Uterus (tissue), 4 donors: ENCODE data around the gene CTDSP1. TPM values are rescaled to one million over a fixed set of nuclear protein-coding genes. Genes with fewer than 3 reads are reported as not detected.

Experiments
- DNase-seq, 2 donors: peaks; one replicate each; pipeline ENCODE4 v3.0.0-alpha.2; 2019 to 2020
- H3K27ac ChIP-seq, 2 donors: fragments of 200-600 bp; sonication (generic); 1 replicate in 1 of 2; 2 replicates in 1 of 2; pipeline ENCODE4 v1.5.1; 2016 to 2018
- H3K27me3 ChIP-seq, 2 donors: fragments of 200-600 bp; sonication (generic); one replicate each; pipeline ENCODE4 v1.5.1; 2018 to 2019; ENCODE audit warnings: control low read depth in 1 of 2
- H3K36me3 ChIP-seq, 2 donors: fragments of 200-600 bp; sonication (generic); one replicate each; pipeline ENCODE4 v1.5.1; 2019; ENCODE audit warnings: control low read depth in 1 of 2
- H3K4me1 ChIP-seq, 2 donors: fragments of 200-600 bp; sonication (generic); one replicate each; pipeline ENCODE4 v1.5.1; 2018 to 2019; ENCODE audit warnings: control low read depth in 1 of 2
- H3K4me3 ChIP-seq, 2 donors: fragments of 200-600 bp; sonication (generic); 1 replicate in 1 of 2; 2 replicates in 1 of 2; pipeline ENCODE4 v1.5.1; 2018 to 2019; ENCODE audit warnings: mild to moderate bottlenecking in 1 of 2
- H3K9me3 ChIP-seq, 2 donors: fragments of 200-600 bp; sonication (generic); one replicate each; pipeline ENCODE4 v1.5.1; 2019; ENCODE audit warnings: control low read depth in 1 of 2
- CTCF ChIP-seq, 4 experiments: fragments of 200-600 bp in 2 of 4; fragments of 450-650 bp in 2 of 4; sonication (generic) in 2 of 4; IDR thresholded peaks; one replicate each; pipeline ENCODE4 v1.5.1; 2016 to 2019; ENCODE audit warnings: antibody characterized with exemption in 4 of 4, mild to moderate bottlenecking in 2 of 4, moderate library complexity in 1 of 4
- POLR2A ChIP-seq, 2 donors: fragments of 450-650 bp; IDR thresholded peaks; one replicate each; pipeline ENCODE4 v1.6.1; 2016; ENCODE audit warnings: antibody characterized with exemption in 2 of 2, mild to moderate bottlenecking in 1 of 2, moderate library complexity in 1 of 2
- intact Hi-C: fragments of 100-400 bp; cut with DNase I; formaldehyde crosslinking; loops from one replicate; pipeline ENCODE4 v1.15.1; 2023; ENCODE audit warnings: low total_unique reads
- total RNA-seq, 4 donors: library from RNA; depleted of rRNA in 3 of 4; stranded (reverse); fragments of >200 nt in 3 of 4; gene quantifications; one replicate each; pipeline versions ENCODE4 v1.1.0 to v1.2.4, GENCODE V29; 2014 to 2023
- donor health status: DM: yes; HTN: yes; CAD: no.

CTDSP1 gene
- total RNA-seq, 4 donors from 2014 or later: 48.8 to 198 (median 76.8) TPM

- H3K27ac ChIP-seq: no peak overlapping the region
- TF ChIP-seq CTCF (IDR thresholded peaks at IDR 0.05): no peak
- TF ChIP-seq POLR2A (IDR thresholded peaks at IDR 0.05): no peak
- intact Hi-C loops: no loop called here
- no peak overlapping the region for H3K4me3 ChIP-seq
- no peaks in the 10 kb centered on the region for H3K36me3 ChIP-seq
- no peak for DNase-seq
- no peaks in the 10 kb centered on the region for H3K27me3 ChIP-seq
- no peaks in the 10 kb centered on the region for H3K9me3 ChIP-seq
- H3K4me1 ChIP-seq: no peaks in the 10 kb centered on the region
These were observed 35.6 kb downstream of the CTDSP1 start for GRCh38 chr2:218435003-218435982.

- no peak overlapping the region for H3K27ac ChIP-seq
- intact Hi-C loops: no loop called here
- no peak for DNase-seq
- no peaks in the 10 kb centered on the region for H3K27me3 ChIP-seq
- H3K9me3 ChIP-seq: no peaks in the 10 kb centered on the region
- no peak for TF ChIP-seq POLR2A (IDR thresholded peaks at IDR 0.05)
- TF ChIP-seq CTCF (IDR thresholded peaks at IDR 0.05): no peak
- no peak overlapping the region for H3K4me3 ChIP-seq
- no peaks in the 10 kb centered on the region for H3K36me3 ChIP-seq
- no peaks in the 10 kb centered on the region for H3K4me1 ChIP-seq
These were observed 37.3 kb downstream of the CTDSP1 start for GRCh38 chr2:218436992-218437391.

- no peak overlapping the region for H3K4me3 ChIP-seq
- H3K9me3 ChIP-seq: no peaks in the 10 kb centered on the region
- no peaks in the 10 kb centered on the region for H3K27me3 ChIP-seq
- DNase-seq: no peak
- H3K27ac ChIP-seq: no peak overlapping the region
- no peaks in the 10 kb centered on the region for H3K4me1 ChIP-seq
- no peaks in the 10 kb centered on the region for H3K36me3 ChIP-seq
- no peak for TF ChIP-seq POLR2A (IDR thresholded peaks at IDR 0.05)
- no peak for TF ChIP-seq CTCF (IDR thresholded peaks at IDR 0.05)
- intact Hi-C loops: no loop called here
These were observed 38.3 kb downstream of the CTDSP1 start for GRCh38 chr2:218437969-218438368.

DNA sequence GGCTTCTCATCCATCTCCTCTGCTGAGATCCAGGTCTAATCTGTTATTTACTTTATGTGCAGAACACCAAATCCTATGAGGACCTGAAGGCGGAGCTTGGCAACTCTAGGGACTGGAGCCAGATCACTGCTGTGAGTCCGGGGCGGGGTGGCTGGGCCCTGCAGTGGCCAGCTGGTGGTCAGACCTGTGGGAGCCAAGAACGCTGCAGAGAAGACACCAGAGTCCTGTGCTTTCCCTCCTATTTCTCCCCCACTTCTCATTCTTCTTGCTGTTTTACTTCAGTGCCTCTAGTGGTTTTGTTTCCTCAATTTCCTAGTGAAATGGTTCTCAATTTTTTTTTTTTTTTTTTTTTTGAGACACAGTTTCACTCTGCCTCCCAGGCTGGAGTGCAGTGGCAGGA is 38.9 kb downstream of the CTDSP1 start:
- Histone ChIP-seq H3K4me3 (no peak overlapping the region), H3K9me3 (no peaks in the 10 kb centered on the region), H3K27ac (no peak overlapping the region), H3K4me1 (no peaks in the 10 kb centered on the region), H3K27me3 (no peaks in the 10 kb centered on the region), H3K36me3 (no peaks in the 10 kb centered on the region)
- no peak for DNase-seq
- TF ChIP-seq CTCF (IDR thresholded peaks at IDR 0.05) (no peak), POLR2A (IDR thresholded peaks at IDR 0.05) (no peak)
- intact Hi-C loops: no loop called here

GRCh38 chr2:218444692-218445357 is 45.2 kb downstream of the CTDSP1 start:
- Histone ChIP-seq H3K27ac (no peak overlapping the region), H3K36me3 (no peaks in the 10 kb centered on the region), H3K9me3 (no peaks in the 10 kb centered on the region), H3K4me3 (no peak overlapping the region), H3K27me3 (no peaks in the 10 kb centered on the region), H3K4me1 (no peaks in the 10 kb centered on the region)
- DNase-seq: no peak
- intact Hi-C loops: no loop called here
- TF ChIP-seq CTCF (IDR thresholded peaks at IDR 0.05) (no peak), POLR2A (IDR thresholded peaks at IDR 0.05) (no peak)
